Measurements from ENCODE around the gene LRRC74A.
A peak's percentile ranks its signal among the peaks of the same experiment; 100 is the strongest.

The LRRC74A gene

DNA sequence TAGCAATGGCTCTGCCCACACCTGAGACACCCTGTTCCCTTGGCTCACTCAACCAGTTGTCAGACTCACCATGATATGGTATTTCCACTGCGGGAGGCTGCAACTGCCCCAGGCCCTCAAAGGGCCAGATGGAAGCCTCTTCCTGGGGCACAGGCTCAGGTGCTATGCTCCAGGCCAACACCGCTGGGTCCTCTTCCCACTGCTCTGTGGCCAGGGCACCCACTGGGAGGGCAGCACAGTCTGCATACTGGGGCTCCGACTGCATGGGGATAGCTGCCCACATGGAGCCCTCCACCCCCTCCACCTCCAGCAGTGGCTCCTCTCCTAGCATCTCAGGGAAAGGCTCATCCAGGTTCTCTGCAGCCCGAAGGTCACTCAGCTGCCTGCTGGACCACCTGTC is 17.2 kb upstream of the LRRC74A start:
- DNase-seq (ENCODE audit: low read depth in 2 of 3, low spot score in 2 of 3) = no peak

DNA sequence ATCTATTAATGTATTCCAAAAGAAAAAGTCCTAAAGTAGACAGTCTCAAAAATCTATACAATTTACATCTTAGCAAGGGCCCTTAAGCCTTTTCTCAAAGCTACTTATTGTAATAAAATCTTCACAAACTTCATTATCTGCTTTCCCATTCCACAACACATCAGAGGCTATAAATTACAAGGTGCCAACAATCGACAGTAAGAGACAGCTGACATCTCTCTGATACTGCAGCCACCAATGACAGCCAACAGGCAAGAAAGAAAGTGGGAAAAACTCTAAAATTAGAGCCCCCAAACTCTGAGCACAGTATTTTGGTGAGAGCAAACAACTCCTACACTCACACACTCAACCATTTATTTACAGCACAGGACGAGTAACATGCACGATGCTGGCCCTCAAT is 15.7 kb upstream of the LRRC74A start:
- DNase-seq (ENCODE audit: low read depth in 2 of 3, low spot score in 2 of 3) = no peak

DNA sequence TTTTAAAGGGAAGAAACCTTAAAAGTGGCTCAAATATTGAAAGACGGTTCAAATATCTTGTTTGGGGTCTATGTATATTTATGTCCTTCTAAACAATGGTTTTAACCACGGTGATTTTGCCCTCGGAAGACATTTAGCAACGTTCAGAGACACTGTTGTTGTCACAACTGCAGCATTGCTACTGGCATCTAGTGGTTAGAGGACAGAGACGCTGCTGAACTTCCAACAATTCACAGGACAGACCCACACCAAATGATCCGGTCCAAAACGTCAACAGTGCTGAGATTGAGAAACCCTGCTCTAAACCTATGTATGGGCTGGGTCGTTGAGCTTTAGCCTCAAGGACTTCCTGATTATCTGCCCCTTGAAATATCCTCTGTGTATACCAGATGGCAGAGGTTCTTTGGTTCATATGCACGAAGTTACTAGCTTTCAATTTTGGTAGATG is 15.2 kb upstream of the LRRC74A start:
- DNase-seq (ENCODE audit: low read depth in 2 of 3, low spot score in 2 of 3) = no peak

DNA sequence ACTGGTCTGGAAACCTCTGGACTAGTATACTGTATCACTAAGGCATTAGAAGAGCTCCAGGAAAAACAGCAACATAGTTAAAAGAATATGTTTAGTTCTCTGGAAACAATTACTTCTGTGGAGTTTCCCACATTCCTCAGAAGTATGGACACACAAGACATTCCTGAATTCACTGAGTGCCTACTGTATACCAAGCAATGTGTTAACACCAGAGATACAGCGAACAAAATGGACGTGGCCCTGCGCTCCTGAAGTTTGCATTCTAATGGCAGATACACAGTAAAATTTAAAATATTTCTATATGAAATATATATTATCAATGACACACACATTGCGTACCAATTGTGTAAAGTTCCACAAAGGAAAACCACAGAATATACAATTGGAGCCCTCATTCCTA is 14.6 kb upstream of the LRRC74A start:
- DNase-seq (ENCODE audit: low read depth in 2 of 3, low spot score in 2 of 3) = no peak

DNA sequence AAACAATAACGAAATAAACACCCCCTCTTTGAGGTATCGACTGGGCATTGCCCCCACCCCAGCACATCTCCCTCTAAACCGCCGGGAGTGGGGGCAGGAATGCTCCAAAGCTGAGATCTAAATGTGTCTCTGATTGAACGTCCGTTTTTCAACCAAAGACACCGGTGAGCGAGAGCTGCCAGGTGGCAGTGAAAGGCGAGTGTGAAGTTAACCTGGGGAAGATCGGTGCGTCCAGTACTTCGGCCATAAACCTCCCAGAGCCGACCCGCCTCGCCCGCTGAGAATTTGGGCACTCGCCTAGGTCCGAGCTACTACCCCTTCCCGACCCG is 14.2 kb upstream of the LRRC74A start:
- DNase-seq (ENCODE audit: low read depth in 2 of 3, low spot score in 2 of 3) = no peak

DNA sequence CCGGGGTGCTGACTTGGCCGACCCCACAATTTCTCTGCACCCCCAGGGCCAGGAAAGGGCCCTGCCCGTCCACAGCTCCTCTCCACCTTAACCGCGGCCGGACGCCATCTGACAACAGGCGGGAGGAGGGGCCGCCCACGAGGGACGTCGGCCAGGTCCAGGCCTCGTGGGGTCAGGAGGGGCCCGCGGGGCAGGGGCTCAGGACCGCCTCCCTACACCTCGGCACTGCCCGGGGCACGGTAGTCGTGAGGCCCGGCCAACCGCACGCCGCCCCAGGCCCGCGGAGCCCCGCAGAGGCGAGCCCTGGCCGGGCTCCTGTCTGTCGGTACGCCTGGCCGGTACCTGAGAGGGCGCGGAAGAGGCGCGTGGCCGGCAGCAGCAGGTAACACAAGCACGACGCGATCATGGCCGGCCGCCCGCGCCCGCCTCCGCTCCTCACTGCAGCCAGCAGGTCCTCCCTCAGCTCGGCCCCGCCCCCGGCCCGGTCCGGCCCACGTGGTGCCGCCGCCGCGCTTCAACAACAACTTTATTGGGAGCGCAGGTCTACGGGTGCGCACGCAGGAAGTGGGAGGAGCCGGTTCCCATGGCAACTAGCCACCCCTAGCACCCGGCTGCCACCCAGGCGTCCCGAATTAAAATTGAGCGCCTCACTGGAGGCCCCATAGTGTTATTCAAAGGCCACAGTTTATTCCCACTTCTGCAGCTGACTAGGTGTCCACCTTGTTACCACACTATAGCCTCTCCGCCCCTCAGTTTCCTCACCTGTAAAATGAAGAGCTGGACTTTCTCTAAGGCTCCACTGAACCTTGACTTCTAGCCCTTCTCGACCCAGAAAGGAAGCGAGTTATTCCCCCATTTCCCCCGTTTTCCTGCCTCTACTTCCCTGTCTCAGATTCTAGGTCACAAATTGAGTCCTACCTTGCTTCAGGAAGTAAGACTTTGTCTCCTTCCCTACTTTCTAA is 13.5 kb upstream of the LRRC74A start, which contains the start of gene ANGEL1:
TSS of gene ANGEL1 (minus strand) at position 461 of the 962 bp plus-strand sequence. CDS start at position 406, 55 bp downstream.
- DNase-seq (ENCODE audit: low read depth in 2 of 3, low spot score in 2 of 3) = peak; percentile 85 to 95 (median 93)

DNA sequence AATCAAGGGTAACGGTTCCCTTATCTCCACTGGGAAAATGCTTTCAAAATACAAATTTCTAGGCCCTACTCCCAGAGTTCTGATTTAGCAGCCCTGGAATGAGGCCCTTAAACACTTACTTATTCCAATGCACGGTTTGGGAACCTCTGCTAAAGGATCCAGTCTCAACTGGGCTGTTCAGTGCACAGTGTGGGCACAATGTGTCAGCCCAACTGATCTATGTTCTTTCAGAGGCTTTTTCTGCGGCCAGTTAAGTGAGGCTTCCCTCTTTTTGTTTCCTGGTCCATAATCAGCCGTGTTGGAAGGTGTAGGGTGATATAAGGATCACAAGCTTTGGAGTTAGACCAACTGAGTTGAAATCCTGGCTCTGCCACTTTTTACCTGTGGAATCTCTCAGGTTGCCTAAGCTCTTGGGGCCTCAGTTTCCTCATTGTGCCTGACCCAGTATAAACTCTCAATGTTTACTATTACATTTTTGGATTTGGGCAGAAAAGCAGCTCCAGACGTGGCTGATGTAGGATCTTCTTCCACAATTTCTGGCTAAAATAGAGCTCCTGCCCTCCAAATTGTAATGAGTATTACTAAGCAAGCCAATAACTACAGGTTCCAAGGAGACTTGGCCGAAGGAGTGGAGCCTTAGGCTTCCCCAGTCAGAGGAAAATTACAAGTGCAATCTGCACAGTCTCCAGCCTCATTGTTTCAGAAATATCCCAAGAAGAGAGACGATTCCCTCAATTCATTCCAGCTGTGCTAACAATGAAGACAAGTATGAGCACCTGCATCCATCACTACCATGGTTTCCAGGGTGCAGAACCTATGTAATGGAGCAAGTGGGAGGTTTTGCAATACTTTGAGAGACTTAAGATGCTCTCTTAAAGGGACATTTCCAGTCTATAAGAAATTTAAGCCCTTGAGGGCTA is 11.2 kb upstream of the LRRC74A start:
- DNase-seq (ENCODE audit: low read depth in 2 of 3, low spot score in 2 of 3) = no peak

DNA sequence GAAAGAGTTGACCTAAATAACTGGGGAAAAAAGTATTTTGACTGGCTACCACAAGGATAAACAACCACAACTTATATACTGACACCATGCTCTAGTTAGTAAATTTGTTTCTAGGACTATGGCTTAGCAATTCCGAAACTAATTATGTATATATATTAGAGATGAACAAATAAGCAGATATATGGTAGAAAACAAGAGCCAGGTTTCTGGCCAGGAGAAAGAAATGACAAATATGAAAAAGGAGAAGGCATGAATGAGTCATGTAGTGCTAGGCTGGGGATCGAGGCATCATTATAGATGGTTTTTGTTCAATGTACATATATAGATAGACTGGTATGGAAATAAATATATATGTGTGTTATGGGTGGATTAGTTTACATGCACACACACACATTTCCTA is 5.5 kb upstream of the LRRC74A start:
- DNase-seq (ENCODE audit: low read depth in 2 of 3, low spot score in 2 of 3) = no peak

DNA sequence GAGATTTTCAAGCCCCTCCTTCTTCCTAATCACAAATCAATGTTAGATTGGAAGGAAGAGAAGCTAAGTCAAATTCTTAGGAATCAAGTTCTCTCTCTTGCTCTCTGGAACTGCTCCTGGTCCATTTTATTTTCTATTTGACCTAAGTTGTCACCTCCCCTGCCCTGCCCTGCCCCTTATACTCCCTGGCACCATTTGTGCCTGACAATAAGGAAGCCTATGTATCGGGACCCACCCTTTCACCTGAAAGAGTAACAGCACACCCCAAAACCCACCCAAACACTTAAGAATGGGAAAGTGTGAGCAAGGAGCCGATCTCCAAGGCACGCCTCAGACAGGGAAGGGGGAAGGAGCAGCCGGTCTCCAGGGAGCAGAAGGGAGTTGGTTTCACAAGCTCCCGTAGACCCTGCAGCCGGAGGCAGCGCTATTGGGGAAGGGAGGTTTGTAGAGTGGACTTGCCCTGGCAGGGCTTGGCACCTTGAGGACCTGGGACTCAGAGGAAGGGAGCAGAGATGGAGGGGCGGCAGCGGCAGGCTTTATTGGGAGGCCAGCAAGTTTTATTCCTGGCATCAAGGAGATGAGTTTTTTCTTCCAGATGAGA is 1.6 kb downstream of the LRRC74A start:
- no peak for DNase-seq (ENCODE audit: low read depth in 2 of 3, low spot score in 2 of 3)

DNA sequence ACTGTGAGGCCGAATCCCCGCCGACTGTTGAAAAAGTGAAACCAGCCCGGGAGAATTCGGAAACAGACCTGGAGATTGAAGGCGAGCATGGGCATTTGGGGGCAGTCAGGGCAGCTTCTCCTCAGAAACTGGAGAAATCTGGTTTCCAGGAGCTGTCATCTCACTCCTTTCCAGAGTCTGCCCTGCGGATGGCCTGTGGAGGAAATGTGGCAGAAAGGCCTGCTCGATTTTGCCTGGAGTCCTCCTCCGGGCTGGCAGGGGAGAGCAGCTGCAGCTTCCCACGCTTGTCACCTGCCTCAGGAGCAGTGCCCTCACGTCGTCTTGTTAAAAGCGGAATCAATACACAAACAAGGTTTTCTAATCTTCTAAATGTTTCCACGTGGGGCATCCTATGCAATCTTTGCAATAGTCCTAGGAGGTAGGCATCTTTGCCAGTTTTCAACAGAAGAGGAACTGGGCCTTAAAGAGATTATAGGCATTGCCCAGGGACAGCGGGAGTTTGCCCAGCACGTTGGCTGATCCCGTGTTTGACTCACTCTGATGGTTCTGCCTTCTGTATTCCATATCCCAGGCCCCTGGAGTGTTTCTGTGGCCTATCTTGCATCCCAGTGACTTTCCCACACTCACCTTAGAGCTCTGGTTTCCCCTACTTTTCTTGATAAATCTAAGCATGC is 2.3 kb downstream of the LRRC74A start:
- DNase-seq (ENCODE audit: low read depth in 2 of 3, low spot score in 2 of 3) = no peak

DNA sequence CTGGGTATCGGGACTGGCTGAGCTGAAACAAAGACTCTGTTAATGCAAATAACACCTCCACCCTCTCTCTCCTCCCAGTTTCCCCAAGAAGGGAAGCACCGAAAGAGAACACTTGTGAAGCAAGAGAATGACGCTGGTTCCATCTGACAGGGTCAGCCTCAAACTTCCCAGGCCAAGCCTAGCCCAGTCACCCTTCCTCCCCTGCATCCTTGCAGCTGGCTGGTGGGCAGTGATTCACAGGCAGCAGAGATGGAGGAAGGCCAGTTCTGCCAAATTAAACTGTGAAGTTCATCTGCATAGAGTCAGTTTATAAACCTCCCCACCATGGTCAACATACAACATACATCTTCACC is 2.8 kb downstream of the LRRC74A start:
- no peak for DNase-seq (ENCODE audit: low read depth in 2 of 3, low spot score in 2 of 3)

DNA sequence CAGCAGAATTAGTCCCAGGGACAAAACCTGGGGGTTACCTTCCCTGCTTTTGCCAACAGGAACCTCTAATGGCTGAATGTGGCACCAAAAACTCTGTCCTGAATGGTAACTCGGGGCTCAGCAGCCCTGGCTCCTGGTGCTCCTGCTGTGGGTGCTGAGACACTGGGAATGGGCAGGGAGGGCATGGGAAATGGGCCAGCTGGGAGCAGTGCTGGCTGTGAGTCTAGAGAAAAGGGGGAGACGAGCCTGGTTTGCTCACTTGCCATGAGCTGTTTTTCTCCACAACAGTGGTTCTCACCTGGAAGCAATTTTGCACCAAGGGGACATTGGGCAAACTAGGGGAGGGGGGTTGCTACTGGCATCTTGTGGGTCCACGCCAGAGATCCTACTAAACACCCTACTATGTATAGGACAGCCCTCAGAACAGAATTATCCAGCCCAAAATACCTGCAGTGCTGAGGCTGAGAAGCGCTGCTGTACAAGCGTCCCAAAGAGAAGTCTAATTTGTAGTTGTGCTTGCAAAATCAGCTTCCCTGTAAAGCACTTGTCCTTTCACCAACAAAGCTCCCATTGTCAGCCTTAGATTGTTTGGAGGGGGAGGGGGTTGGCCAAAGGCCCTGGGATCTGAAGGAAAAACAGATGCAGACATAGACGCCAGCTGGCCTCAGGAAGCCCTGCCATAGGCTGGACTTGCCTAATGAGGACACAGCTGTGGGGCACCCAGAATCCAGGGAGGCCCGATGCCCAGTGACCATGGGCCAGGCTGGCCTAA is 3.6 kb downstream of the LRRC74A start:
- DNase-seq (ENCODE audit: low read depth in 2 of 3, low spot score in 2 of 3) = no peak

DNA sequence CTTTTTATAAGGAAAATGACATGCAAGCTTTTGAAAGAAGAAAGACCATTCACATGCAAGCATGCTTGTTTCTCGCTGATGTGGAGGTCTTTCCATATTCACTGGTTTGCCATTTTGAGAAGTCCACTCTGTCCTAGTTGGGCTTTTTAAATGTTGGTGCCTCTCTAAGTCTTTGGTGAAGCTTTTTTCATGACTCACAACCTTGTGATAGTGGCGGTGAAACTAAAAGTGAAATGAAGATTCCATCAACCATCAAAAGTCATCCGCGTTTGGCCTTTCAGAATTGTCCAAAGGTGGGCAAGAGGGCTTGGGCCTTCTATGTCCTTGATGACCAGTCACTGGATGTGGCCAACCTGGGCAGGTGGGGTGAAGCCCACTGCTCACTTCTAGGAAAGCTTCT is 4.3 kb downstream of the LRRC74A start:
- no peak for DNase-seq (ENCODE audit: low read depth in 2 of 3, low spot score in 2 of 3)

DNA sequence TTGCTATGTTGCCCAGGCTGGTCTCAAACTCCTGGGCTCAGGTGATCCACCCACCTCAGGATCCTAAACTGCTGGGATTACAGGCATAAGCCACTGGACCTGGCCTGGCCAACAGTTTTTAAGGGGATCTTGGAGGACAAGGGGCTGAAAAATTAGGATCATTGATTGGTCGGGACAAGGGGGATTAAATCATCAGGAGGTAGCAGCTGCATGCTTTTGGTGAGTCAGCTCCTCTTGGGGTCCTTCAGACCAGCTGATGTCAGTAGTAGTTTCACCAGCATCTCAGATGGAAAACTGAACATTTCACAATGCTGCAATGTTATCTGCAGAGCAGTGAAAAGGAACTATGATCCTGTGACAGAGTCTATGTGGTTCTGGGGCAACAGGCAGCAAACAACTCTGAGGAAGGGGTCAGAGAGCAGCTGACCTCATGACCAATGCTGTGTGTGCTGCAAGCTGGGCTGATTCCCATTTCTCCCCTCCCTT is 6.3 kb downstream of the LRRC74A start:
- no peak for DNase-seq (ENCODE audit: low read depth in 2 of 3, low spot score in 2 of 3)

DNA sequence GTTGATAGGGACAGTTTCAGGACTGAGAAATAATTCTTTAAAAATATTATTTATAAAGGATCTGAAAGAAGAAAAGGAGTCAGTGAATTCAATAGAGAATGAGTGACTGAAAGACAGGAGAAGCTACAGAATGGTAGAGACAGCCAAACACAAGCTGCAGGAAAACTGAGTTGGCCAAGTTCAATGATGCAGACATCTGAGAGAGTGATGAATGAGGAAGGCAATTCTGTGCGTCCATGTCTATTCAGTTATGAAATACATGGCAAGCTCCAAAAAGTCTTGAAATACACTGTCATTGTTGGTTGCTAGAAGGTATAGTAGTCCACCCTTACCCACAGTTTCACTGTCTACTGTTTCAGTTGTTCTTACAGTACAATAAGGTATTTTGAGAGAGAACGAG is 6.8 kb downstream of the LRRC74A start:
- no peak for DNase-seq (ENCODE audit: low read depth in 2 of 3, low spot score in 2 of 3)

DNA sequence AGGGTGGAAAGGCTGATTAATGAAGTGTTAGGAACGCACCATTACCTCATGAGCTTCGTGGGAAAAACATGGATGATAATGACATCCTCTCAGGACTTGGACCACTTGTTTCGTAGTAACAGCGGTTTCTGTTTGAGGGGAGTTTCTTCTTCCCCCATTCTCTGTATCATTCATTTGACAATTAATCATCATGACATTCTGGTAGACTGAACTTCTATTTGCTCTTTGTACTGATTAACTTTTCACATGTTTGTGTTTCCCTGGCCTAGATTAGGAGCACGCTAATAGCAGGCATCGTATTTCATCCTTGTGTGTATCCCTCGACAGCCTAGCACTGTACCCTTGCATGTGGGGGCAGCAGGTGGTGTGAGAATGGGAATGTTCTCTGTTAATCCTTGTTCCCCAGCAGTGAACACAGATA is 8.0 kb downstream of the LRRC74A start:
- DNase-seq (ENCODE audit: low read depth in 2 of 3, low spot score in 2 of 3) = no peak

DNA sequence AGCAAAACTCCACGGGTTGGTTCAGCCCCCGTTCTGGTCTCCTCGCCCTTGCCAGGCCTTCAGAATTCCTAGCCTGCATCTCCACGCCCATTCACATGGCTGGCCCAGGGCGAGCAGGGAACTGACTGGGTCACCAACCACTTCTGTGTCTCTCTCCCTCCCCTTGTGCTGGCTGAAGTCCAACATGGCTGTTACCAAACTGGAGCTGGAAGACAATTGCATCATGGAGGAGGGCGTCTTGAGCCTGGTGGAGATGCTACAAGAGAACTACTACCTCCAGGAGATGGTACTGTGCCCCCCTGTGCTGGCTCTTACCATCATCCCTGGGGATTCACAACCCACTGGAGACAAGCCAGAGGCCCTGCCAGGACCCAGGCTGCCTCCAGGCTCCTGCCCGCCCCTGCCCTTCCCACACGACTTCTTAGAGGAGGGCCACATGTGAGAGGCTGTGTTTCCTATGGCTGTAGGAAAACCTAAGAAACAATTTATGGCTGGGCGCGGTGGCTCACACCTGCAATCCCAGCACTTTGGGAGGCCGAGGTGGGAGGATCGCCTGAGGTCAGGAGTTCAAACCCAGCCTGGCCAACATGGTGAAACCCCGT is 9.9 kb downstream of the LRRC74A start:
- DNase-seq (ENCODE audit: low read depth in 2 of 3, low spot score in 2 of 3) = no peak

DNA sequence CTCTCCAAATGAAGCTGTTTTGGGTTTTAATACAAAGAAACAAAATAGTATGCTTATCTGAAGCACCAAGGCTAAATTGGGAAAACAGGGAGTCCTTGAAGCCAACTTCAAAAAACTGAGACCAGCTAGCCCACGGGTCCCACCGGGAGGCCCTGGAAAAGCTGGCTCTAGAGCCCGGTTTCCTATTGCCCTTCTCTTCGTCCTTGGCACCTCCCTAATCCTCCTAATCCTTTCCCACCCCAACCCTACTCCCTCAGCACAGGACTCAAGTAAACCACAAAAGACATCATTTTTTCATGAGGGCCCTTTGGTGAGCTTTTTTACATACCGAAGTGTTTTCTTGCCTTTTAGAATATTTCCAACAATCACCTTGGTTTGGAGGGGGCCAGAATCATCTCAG is 11.3 kb downstream of the LRRC74A start:
- DNase-seq (ENCODE audit: low read depth in 2 of 3, low spot score in 2 of 3) = no peak

DNA sequence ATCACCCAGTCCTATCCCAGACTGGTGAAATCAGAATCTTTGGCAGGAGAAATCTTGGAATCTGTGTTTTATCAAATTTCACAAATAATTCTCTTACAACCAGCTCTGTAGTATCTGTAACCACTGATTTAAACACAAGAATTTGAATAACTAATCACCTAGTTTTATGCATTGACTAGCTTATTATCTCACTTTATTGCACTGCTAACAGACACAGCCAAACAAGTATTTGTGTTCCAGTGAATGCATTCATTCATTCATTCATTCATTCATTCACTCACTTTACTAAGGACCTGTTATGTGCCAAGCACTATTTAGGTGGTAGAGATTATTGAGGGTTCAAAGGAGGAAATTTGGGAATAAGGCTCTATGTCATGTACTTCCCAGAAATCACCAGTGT is 16.2 kb downstream of the LRRC74A start:
- no peak for DNase-seq (ENCODE audit: low read depth in 2 of 3, low spot score in 2 of 3)

DNA sequence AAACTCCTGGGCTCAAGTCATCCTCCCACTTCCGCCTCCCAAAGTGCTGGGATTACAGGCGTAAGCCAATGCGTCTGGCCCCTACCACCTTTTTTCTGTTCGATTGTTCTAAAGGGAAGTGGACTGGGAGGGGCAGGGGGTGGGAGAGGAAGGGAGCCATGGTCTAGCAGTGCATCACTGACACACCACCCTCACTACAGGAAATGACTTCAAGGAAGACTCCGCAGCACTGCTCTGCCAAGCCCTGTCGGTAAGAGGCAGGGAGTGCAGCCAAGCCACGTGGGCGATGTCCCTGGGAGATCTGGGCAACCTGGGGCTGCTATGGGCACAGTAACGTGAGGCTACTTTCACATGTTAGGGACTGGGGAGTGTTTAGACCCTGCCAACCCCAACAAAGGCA is 18.0 kb downstream of the LRRC74A start:
- DNase-seq (ENCODE audit: low read depth in 2 of 3, low spot score in 2 of 3) = peak; percentile 10 to 28 (median 17)
